GM23248 (cell line): ENCODE data around the gene KIZ.

ENCODE experiments used
- EZH2 ChIP-seq: fragments of 200-600 bp; sonication (generic); IDR thresholded peaks from 2 replicates; pipeline ENCODE4 v1.6.1; 2018; ENCODE audit warnings: antibody characterized with exemption, mild to moderate bottlenecking; ENCODE audit not compliant: insufficient read depth, poor library complexity, severe bottlenecking
- EZH2phosphoT487 ChIP-seq: fragments of 200-600 bp; sonication (generic); IDR thresholded peaks from 2 replicates; pipeline ENCODE4 v1.6.1; 2018; ENCODE audit warnings: antibody characterized with exemption, moderate library complexity, mild to moderate bottlenecking, low read depth; ENCODE audit not compliant: insufficient read depth

GRCh38 chr20:21243811-21244210 lies 117.9 kb downstream of the KIZ start:
- TF ChIP-seq EZH2, result no peak
- TF ChIP-seq EZH2phosphoT487, result no peak
